DOHH2 (cell line): ENCODE measurements around the gene CNST.
"Not testable (repeated sequence)": the region's sequence is repeated elsewhere in the genome, so short reads cannot be mapped to it uniquely, and the experiment has no call there.

Source experiments
- H3F3A ChIP-seq: fragments of 200-600 bp; sonication (generic), shearing (Covaris generic); 2 replicates; pipeline ENCODE4 v1.6.0; 2016; ENCODE audit warnings: antibody characterized with exemption, mild to moderate bottlenecking; ENCODE audit not compliant: control insufficient read depth, insufficient read depth
- H3K27ac ChIP-seq: fragments of 200-600 bp; sonication (generic); 2 replicates; pipeline ENCODE4 v1.5.1; 2014; ENCODE audit warnings: low read depth, mild to moderate bottlenecking, low read length, moderate library complexity
- H3K27me3 ChIP-seq: fragments of 200-600 bp; sonication (generic); 2 replicates; pipeline ENCODE4 v1.6.1; 2014; ENCODE audit warnings: mild to moderate bottlenecking, low read length, mixed read lengths; ENCODE audit not compliant: control insufficient read depth
- H3K36me3 ChIP-seq: fragments of 200-600 bp; sonication (generic); 2 replicates; pipeline ENCODE4 v1.6.1; 2014; ENCODE audit warnings: mild to moderate bottlenecking, low read length, moderate library complexity, mixed read lengths; ENCODE audit not compliant: control insufficient read depth
- H3K4me1 ChIP-seq: fragments of 200-600 bp; sonication (generic); 2 replicates; pipeline ENCODE4 v1.6.1; 2014; ENCODE audit warnings: mild to moderate bottlenecking, low read length, mixed read lengths; ENCODE audit not compliant: control insufficient read depth
- H3K4me2 ChIP-seq: fragments of 200-600 bp; sonication (generic); 2 replicates; pipeline ENCODE4 v1.6.0; 2014; ENCODE audit warnings: mild to moderate bottlenecking, low read length, moderate library complexity
- H3K4me3 ChIP-seq: fragments of 200-600 bp; sonication (generic); 2 replicates; pipeline ENCODE4 v1.5.1; 2014; ENCODE audit warnings: mild to moderate bottlenecking, low read length, mixed read lengths
- H3K79me2 ChIP-seq: fragments of 200-600 bp; sonication (generic); 2 replicates; pipeline ENCODE4 v1.6.1; 2014; ENCODE audit warnings: mild to moderate bottlenecking, low read length, mixed read lengths; ENCODE audit not compliant: control insufficient read depth
- H3K9me2 ChIP-seq: fragments of 200-600 bp; sonication (generic); replicated peaks from 2 replicates; pipeline ENCODE4 v1.6.1; 2014; ENCODE audit warnings: mild to moderate bottlenecking, low read length, mixed read lengths; ENCODE audit not compliant: control insufficient read depth
- H3K9me3 ChIP-seq: fragments of 200-600 bp; sonication (generic); 2 replicates; pipeline ENCODE4 v1.6.1; 2014; ENCODE audit warnings: antibody characterized with exemption, low read length, mixed read lengths; ENCODE audit not compliant: control insufficient read depth, insufficient read depth
- H4K20me1 ChIP-seq: fragments of 200-600 bp; sonication (generic); 2 replicates; pipeline ENCODE4 v1.6.0; 2014; ENCODE audit warnings: low read depth, mild to moderate bottlenecking, antibody characterized with exemption, low read length, moderate library complexity; ENCODE audit not compliant: control insufficient read depth, insufficient read depth
- EZH2phosphoT487 ChIP-seq: fragments of 200-600 bp; sonication (generic); IDR thresholded peaks from 2 replicates; pipeline ENCODE4 v1.6.1; 2017; ENCODE audit warnings: borderline replicate concordance, mild to moderate bottlenecking, antibody characterized with exemption, low read length, moderate library complexity, mixed read lengths
- TF ChIP-seq, protein P1 (sequence below): fragments of 200-600 bp; sonication (generic); IDR thresholded peaks from one replicate; pipeline ENCODE4 v1.5.1; 2014; ENCODE audit warnings: antibody characterized with exemption, mild to moderate bottlenecking, low read depth, low read length; ENCODE audit not compliant: poor library complexity, severe bottlenecking

The CNST gene

DNA sequence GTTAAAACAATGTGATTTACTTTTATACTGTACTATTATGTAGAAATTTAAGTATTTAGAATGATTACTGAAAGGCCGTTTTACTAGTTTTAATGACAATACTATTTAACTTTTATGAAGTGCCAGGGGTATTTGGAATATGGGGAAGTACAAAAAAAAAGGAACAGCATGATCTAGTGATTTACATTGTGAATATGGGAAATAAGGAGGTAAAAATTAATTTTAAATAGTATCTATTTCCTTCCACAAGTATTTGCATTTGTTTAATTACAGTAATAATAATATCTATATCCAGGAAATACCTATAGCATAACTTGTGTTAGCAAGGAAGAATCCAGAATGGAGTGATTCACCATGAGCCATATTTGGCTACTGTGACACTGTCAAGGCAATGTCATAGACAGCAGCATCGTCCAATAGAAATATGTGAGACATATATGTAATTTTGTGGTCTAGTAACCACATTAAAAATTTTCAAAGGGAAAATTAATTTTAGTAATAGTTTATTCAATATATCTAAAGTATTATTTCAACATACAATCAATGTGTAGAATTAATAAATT, 22.0 kb downstream of the CNST start:
- H3K36me3 ChIP-seq, result peaks cover 51% of the 10 kb centered on the region
- TF ChIP-seq, protein P1, sequence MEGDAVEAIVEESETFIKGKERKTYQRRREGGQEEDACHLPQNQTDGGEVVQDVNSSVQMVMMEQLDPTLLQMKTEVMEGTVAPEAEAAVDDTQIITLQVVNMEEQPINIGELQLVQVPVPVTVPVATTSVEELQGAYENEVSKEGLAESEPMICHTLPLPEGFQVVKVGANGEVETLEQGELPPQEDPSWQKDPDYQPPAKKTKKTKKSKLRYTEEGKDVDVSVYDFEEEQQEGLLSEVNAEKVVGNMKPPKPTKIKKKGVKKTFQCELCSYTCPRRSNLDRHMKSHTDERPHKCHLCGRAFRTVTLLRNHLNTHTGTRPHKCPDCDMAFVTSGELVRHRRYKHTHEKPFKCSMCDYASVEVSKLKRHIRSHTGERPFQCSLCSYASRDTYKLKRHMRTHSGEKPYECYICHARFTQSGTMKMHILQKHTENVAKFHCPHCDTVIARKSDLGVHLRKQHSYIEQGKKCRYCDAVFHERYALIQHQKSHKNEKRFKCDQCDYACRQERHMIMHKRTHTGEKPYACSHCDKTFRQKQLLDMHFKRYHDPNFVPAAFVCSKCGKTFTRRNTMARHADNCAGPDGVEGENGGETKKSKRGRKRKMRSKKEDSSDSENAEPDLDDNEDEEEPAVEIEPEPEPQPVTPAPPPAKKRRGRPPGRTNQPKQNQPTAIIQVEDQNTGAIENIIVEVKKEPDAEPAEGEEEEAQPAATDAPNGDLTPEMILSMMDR, result no peak
- no peak overlapping the region for H3K27ac ChIP-seq
- H4K20me1 ChIP-seq, result peaks cover 11% of the 10 kb centered on the region; the same call in 1 of the 2 replicates
- no peaks in the 10 kb centered on the region for H3K9me3 ChIP-seq
- peaks cover 8% of the 10 kb centered on the region for H3F3A ChIP-seq
- H3K4me2 ChIP-seq, result no peak overlapping the region
- H3K9me2 ChIP-seq, result no peaks in the 10 kb centered on the region
- H3K79me2 ChIP-seq, result peaks cover 80% of the 10 kb centered on the region
- H3K27me3 ChIP-seq, result no peaks in the 10 kb centered on the region
- H3K4me3 ChIP-seq, result no peak overlapping the region
- H3K4me1 ChIP-seq, result no peaks in the 10 kb centered on the region

DNA sequence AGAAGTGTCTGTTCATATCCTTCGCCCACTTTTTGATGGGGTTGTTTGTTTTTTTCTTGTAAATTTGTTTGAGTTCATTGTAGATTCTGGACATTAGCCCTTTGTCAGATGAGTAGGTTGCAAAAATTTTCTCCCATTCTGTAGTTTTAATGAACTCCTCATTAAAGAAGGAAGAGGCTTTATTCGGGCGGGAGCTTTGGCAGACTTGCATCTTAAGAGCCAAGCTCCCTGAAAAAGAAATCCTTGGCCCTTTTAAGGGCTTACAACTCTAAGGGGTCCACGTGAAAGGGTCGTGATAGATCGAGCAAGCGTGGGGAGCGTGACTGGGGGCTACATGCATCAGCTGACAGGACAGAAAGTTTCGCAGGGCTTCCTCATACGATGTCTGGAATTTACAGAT, 23.7 kb downstream of the CNST start:
- Histone ChIP-seq H3K36me3 (peaks cover 39% of the 10 kb centered on the region), H3K79me2 (peaks cover 72% of the 10 kb centered on the region)
- not testable (repeated sequence) for H3K4me2 ChIP-seq, H3K4me3 ChIP-seq, H3K9me3 ChIP-seq, H3K27me3 ChIP-seq, H3K4me1 ChIP-seq, H3F3A ChIP-seq, H3K9me2 ChIP-seq, H4K20me1 ChIP-seq, H3K27ac ChIP-seq

DNA sequence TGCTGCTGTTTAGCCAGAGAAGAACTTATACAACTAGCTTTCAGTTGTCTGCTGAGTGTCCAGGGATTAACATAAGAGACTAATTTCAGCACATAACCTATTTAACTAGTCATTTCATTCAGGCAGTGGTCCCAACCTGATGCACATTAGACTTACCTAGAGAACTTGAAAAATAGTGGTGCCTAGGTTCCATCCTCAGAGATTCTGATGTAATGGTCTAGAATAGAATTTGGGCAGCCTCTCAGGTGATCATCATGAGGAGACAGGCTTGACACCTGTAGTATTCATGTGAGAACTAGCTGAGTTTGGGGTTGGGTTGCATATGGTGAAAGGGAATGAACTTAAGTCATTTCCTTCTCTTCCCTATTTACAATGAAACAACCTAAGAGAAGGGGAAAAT, 24.8 kb downstream of the CNST start:
- TF ChIP-seq, protein P1, result no peak
- TF ChIP-seq EZH2phosphoT487, result no peak
- peaks cover 74% of the 10 kb centered on the region for H3K79me2 ChIP-seq
- peaks cover 8% of the 10 kb centered on the region for H3F3A ChIP-seq
- no peaks in the 10 kb centered on the region for H3K9me2 ChIP-seq
- H3K4me3 ChIP-seq, result no peak overlapping the region
- H3K4me2 ChIP-seq, result no peak overlapping the region
- peaks cover 45% of the 10 kb centered on the region for H3K36me3 ChIP-seq
- no peaks in the 10 kb centered on the region for H3K4me1 ChIP-seq
- H3K9me3 ChIP-seq, result no peaks in the 10 kb centered on the region
- no peaks in the 10 kb centered on the region for H3K27me3 ChIP-seq
- H4K20me1 ChIP-seq, result peaks cover 8% of the 10 kb centered on the region; the same call in 1 of the 2 replicates
- H3K27ac ChIP-seq, result no peak overlapping the region

GRCh38 chr1:246591504-246591903, 25.2 kb downstream of the CNST start:
- Histone ChIP-seq H3K4me2 (no peak overlapping the region), H3K79me2 (peaks cover 76% of the 10 kb centered on the region), H3K27ac (no peak overlapping the region), H3K4me1 (no peaks in the 10 kb centered on the region), H3F3A (peaks cover 8% of the 10 kb centered on the region), H3K4me3 (no peak overlapping the region), H3K9me2 (no peaks in the 10 kb centered on the region), H3K36me3 (peaks cover 47% of the 10 kb centered on the region), H3K9me3 (no peaks in the 10 kb centered on the region), H3K27me3 (no peaks in the 10 kb centered on the region), H4K20me1 (peaks cover 8% of the 10 kb centered on the region; the same call in 1 of the 2 replicates)
- TF ChIP-seq, protein P1, result no peak
- TF ChIP-seq EZH2phosphoT487, result no peak
